Islet precursor cell (in vitro differentiated cells): Measurements from ENCODE around the gene FGA.
"Not testable (repeated sequence)": the region's sequence is repeated elsewhere in the genome, so short reads cannot be mapped to it uniquely, and the experiment has no call there.

Experiments
- DNase-seq: peaks from one replicate; pipeline ENCODE4 v3.0.0-alpha.2; 2018

FGA gene

DNA sequence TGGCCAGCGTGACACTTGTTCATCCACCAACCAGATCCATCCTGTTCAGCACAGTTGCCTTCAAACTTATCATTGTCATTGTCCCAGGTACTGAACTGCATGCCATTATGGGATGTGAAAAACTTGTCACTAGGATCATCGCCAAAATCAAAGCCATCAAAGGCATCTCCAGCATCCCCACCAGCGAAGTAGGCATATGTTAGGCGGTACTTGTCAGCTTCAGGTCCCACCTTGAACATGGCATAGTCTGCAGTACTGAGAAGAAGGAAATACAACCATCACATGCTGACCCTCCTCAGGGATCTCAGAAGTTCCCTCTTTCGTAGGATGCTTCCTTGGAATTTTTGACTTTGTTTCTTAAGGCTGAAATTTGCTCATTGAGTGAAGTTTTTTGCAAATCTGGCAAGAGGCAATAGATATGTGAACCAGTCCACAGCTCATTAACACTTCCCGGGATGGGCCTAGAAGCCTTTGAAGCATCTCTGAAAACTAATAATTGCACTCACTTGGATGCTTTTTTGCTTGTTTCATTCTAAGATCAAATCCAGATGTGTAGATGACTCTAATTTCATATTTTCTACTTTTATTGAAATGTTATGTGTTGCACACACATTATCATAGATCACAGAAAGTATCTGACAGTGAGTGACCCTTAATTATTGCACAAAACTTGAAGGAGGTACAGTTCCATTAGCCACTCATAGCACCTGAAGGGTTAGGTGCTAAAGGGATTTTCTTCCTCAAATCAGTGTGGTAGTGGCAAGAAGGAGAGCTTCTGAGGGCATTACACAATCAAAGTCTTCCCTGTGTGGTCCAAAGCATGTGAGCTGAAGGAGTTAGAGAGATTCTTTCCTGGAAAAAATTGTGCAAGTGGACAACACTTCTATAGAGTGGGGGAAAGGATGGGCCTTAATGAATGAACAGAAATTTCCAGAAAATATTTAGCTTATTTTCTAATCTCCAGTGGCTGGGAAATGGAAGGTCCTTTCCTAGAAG is 16.5 kb upstream of the FGA start:
- DNase-seq, result no peak

DNA sequence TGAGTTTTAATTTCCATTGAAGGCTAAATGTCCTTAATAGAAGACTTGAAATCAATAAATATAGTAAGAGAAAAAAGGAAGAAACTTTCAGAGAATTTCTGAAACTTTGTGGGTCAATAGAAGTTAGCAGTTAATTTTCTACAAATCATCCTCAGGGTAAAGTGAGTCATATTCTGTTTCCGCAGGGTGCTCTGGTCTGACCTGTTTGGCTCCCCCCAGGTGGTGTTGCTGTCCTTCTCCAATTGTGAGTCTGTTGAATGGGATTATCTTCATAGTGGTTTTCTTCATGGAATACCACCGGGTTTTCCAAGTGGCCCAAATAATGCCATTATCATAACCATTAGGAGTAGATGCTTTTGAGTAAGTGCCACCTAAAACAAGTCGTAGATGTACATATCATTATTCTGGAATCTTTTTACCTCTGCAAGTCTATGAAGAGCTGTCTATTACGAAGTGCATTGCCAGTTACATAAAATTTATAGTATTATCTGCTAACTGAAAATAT is 14.2 kb upstream of the FGA start:
- no peak for DNase-seq

DNA sequence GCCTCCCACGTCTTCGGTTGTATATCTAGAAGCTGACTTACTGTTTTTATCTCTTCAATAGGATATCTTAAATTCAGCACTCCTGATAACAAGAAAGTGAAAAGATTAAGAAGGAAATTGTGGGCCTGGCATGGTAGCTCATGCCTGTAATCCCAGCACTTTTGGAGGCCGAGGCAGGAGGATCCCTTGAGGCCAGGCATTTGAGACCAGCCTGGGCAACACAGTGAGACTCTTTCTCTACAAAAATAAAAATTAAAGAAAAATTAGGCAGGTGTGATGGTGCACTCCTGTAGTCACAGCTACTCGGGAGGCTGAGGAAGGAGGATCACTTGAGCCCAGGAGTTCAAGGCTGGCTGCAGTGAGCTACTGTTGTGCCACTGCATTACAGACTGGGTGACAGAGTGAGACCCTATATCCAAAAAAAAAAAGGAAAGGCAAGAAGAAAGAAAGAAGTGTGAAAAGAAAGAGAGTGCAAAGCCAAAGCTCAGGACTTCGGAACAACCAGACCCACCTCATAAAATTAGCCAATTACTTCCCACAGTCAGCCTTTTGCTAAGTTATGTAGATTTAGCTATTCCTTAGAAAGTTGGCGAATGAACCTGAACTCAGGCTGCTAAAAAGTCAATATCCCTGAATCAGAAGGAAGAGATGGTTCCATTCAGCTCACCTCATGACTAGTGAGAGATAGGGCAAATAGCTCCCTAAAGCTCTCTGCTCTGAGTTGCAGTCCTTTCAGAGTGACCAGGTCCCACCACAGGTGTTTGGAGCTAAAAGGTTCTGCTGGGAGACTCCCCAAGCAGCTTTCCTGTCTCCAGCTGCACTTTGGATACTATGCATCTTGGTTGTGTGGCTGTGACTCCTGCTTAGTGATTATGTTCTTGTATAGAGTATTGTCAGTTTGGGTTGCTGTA is 12.7 kb upstream of the FGA start:
- no peak for DNase-seq

DNA sequence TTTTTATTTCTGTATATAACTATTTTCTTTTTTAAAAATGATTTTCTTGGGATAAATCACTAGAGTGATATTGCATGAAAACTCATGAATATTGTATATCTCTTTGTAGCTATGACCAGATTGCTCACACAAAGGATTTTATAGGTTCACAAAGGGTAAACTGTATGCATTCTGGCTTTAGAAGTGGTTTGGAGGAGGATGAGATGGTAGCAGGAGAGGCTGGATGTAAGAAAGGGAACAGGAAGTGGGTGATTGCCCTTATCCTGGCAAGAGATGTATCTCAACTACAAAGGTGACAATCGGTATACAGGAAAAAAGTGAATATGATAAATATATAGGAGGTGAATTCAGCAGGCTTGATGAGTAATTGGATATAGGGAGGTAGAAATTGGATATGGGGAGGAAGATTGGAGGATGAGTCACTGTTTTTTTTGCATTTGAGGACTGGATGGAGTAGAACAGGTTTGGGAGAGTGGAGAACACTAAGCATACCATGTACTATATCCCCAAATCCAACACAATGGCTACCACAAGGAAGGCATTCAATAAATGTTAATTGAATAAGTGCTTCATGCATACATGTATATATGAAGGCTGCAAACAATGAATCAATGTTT is 12.0 kb upstream of the FGA start:
- DNase-seq, result no peak

DNA sequence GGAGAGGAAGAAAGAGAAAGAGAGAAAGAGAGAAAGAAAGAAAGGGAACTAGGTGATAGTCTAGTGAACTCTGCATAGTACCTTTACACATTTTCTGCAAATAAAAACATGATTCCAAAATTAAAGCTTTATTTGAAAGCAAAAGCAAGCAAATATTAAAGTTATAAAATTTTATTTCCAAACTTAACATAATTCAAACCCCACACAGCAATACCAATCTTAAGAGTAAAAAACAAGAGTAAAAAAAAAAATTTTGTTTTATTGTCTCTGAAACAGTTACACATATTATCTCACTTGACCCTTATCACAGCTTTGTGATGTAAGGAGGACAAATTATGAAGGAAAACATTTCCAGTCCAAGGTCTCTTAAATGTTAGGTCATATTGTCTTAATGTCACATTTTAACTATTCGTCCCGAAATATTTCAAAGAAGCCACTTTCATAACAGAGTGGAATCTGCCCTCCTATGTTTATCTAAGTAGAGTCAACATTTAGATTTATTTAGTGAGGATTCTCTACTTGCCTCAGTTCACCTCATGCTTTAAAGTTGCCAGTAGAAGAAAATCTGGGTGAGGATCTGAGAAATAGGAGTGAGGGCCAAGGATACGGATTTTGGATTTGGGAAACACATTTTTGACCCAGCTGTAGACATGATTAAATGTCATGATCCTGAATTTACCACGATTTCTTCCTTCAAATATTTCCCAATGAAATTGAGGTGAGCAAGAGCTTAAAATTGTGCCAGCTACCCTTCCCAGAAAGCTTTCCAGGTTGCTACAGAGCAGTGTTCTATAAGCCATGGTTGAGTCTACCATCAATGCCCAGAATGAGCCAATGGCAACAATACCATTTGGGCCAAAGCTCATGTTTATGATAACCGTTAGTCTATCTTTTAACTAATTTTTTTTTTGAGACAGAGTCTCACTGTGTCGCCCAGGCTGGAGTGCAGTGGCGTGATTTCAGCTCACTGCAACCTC is 7.5 kb upstream of the FGA start:
- no peak for DNase-seq

DNA sequence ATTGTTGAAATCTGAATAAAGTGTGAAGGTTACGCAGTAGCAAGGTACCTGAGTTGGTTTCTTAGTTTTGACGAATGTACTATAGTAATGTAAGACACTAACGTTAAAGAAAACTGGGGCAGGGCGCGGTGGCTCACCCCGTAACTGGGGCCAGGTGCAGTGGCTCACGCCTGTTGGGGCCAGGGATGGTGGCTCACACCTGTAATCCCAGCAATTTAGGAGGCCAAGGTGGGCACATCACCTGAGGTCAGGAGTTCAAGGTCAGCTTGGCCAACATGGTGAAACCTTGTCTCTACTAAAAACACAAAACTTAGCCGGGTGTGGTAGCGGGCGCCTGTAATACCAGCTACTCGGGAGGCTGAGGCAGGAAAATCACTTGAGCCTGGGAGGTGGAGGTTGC is 6.7 kb upstream of the FGA start:
- DNase-seq, result not testable (repeated sequence)

DNA sequence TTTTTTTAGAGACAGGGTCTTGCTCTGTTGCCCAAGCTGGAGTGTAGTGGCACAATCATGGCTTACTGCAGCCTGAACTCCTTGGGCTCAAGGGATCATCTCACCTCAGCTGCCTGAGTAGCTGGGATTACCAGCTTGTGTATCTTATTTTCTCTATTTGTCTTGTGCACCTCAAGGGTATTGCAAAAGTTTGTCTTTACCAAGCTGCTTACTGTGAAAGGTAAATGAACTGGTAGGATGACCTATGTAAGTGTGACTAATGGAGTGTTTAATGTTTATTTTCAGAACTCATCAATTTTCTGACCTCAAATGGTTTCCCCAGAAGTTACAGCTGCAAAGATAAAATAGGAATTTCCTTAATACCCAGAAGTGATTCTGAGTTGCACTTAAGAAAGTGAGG is 5.3 kb upstream of the FGA start:
- DNase-seq, result no peak

DNA sequence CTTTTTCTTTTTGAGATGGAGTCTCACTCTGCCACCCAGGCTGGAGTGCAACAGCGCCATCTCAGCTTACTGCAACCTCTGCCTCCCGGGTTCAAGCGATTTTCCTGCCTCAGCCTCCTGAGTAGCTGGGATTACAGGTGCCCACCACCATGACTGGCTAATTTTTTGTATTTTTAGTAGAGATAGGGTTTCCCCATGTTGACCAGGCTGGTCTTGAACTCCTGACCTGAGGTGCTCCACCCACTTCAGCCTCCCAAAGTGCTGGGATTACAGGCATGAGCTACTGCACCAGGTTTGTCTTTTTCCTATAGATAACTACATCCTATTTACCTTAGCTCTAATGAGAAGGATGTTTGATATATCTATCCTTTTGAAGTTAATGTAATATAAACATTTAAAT is 3.8 kb upstream of the FGA start:
- not testable (repeated sequence) for DNase-seq

DNA sequence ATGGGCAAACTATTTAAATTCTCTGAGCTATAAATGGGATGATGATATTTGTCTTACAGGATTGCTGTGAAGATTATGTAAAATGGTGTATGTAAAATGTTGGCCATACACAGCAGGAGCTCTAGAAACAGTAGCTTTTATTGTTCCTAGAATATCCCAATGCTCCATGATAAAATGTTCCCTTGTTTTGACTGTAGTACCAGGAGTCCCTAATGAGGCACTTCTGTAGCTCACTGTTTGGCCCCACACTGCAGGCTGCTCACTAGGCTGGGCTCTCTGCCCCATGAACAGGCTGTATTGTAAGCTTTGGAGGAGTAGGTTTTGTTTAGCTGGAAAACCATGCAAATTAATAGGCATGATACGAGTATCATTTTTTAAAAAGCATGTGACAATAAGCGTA is 3.3 kb upstream of the FGA start:
- DNase-seq, result no peak

DNA sequence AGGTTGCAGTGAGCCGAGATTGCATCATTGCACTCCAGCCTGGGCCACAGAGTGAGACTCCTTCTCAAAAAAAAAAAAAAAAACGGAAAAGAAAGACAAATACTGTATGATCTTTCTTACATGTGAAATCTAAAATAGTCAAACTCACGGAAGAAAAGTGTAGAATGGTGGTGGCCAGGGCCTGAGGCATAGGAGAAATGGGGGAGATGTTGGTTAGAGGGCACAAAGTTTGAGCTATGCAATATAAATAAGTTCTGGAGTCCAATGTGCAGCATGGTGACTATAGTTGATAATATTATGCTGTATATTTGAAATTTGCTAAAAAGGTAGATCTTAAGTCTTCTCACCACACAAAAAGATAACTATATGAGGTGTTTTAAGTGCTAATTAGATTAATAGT is 1.3 kb upstream of the FGA start:
- no peak for DNase-seq

DNA sequence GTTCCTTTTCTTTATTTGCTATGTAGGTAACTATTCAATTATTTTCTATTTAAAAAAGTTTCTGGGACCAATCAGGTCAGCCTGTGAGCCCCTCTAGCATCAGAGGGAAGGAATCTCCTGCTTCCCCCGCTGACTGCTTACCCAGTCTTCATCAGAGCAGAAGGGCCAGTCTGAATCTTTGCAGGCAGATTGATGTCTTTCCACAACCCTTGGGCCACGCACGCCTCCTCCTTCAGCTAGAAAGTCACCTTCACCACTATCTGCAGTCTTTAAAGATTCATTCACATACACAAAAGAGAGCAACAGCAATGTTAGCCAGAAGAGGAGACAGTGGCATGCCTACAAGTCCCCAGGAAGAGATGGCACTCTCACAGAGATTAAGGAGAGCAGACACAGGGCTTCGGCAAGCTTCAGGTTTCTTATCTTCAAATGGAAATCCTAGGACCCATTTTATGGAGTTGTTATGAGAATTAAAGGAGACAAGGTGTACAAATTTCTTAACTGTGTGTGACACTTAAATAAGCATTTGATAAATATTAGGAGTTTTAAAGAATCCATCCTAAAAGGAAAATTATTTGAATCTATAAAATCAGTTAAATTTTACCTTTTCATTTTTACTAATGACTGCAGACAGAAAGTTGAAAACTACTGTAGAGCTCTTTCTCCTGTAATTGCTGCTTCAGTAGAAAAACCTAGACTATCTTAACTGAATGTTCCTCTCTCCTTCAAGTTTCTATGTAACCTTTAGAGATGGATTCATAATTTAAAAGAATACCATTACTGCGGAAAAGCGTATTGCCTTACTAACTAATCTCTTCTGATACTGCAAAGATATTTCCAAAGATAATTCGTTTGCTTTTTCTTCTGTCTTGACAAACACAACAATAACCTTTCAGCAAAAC is 995 bp downstream of the FGA start:
- DNase-seq, result no peak

DNA sequence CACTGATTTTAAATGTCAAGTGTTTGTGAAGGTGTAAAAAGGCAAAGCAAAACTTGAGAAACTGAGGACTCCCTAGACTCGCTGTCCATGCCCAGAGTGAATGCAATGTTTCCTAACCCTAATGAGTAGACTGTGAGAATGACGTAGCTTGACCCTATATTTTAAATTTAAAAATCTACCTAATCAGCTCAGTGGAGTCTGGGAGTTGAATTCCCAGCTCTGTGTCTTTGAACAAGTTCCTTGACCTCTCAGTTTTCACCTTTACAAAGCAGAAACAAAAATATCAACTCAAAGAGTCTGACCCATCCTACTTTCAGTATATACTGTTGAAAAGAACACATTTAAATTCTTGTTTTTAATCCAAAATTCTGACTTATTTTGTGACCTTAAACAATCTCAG is 2.3 kb downstream of the FGA start:
- DNase-seq, result no peak

DNA sequence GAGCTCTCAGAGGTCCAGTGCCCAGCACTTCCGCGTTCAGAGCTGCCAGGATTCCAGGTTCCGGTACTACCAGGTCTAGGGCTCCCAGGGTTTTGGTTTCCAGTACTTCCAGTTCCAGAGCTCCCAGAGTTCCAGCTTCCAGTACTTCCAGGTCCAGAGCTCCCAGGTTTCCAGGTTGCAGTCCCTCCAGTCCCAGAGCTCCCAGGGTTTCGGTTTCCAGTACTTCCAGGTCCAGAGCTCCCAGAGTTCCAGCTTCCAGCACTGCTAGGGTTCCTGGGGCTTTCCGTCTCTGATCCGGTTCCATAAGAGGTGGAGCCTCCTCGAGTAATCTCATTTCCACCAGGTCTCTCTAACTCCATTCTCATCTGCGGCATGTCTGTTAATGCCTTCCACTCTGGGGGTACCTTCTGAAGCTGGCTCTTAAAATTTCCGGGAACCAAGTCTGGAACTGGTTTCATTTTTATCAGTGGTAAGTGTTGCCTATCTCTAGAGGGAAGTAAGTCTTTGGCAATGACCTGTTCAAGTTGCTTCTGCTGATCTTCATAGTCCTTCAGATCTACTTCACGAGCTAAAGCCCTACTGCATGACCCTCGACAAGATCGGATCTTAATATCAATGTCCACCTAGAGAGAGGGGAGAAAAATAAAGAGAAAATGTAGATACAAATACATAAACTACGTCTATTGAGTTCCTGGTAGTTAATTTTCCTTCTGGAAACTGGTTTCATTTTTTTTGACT is 4.1 kb downstream of the FGA start:
- DNase-seq, result no peak

DNA sequence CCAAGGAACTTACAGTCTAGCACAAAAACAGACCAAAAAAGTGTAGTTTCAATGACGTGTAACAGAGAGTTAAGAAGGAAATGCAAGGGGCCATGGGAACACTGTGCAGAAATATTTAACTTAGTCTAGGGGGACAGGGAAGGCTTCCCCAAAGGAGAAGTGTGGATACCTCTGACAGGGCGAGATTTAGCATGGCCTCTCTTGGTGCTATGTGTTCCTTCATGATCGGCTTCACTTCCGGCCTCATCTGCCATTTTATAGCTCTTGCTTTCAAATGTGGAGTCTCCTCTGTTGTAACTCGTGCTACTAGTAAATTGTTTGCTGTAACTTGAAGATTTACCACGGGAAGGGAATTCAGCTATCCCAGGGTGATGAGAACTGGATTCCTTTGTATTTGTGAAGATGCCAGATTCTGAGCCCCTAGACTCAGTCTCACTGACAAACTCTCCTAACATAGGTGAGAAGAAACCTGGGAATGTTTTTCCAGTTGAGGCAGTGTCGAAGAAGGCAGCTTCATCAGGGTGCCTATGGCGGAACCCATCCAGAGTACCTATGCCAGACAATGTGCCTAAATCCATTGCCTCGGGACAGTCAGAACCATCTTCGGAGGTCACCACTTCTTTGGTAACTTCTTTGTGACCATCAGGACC is 5.0 kb downstream of the FGA start:
- no peak for DNase-seq

DNA sequence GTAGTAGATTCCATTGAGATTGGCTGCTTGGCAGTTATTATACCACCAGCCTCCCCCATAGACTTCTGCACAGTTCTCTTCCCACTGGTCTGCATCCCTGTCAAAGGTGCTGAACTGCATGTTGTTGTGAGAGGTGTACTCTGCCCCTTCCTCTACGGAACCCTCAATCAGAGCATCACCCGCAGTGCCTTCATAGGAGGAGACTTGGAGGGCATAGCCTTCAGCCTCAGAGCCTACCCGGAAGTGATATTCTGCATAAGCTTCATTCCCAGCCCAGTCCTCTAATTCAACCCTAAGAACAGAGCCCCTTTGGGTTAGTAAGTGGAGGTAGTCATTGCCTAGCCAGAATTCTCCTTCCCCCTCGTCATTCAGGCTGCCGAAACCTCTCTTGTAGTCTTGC is 6.3 kb downstream of the FGA start:
- no peak for DNase-seq

DNA sequence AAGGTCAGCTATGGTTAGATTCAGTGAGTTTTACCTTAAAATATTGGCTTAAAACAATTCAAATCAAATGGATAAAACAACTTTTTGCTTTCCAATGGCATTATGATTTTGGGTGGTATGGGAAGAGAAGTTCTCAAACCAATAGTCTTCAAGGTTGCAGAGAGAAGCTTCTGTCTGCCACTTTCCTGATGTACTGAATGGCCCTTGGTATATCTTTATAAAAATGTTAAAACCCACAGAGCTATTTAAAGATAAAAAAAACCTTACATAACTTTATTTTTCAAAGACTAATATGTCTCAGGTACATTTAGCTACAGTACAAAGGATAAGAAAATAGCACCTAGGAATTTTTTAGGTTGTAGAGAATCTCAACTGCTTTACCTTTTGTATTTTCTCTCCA is 6.9 kb downstream of the FGA start:
- DNase-seq, result no peak

DNA sequence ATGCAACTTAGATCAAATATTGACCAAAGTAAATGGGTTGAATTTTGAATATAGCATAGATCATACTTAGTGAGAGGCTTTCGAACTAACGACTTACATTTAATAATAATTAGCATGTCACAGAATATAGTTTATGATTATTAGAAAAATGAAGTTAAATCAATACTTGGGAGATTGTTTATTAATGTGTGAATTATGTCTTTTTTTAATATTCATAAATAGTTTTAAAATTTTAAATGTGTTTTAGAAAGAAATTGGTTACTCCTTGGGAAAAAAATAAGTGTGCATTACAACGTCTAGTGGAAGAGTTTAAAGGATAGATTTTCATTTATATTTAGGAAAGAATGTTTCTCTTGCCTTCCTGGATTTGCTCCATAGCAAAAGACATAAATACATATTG is 7.3 kb downstream of the FGA start:
- DNase-seq, result no peak

DNA sequence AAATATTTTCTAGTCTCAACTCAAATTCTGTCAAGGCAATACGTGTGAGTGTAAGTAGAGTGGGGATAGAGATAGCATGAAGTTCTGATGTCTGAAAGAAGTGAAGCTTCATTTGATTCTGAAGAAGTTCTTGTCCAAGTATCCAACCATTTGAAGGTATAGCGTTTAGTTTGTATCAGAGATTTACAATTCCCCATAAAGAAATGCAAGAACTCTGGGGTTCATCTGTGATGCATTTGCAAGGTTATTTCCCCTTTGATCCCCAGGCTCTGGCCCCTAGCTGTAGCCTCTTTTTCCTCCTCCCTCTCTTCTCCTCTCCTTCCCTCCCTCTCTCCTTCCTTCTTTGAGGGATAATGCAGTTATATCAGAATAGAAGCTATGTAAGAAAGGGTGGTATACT is 7.8 kb downstream of the FGA start:
- no peak for DNase-seq

DNA sequence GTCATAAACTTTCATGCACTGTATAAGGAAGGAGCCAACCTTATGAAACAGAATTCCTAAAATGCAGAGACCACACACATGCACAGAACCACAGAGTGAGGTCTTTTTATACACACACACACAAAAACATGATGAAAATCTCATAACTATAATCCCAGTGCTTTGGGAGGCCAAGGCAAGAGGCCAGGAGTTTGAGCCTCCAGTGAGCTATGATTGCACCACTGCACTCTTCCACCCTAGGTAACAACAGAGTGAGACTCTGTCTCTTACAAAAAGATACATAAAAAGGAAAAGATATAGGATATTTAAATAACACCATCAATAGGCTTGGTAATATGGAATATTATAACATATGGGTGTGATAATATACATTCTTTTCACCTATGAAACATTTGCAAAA is 10.6 kb downstream of the FGA start:
- DNase-seq, result no peak

DNA sequence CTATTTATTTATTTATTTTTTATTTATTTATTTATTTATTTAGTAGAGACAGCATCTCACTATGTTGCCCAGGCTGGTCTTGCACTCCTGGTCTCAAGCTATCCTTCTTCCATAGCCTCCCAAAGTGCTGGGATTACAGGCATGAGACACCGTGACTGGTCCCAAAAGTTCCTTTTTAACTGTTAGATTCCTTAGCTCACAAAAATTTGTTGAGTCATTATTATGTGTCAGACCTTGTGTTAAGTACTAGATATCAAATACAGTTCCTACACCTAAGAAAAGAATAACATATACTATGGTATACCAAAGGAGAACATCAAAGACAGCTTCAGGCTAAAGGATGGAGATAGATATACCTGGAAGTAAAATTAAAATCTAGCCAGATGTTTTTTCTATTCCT is 11.6 kb downstream of the FGA start:
- DNase-seq, result no peak
